PC-9 (cell line): Measurements from ENCODE around the gene HEMK1.

Experiments used
- EZH2 ChIP-seq: fragments of 200-600 bp; sonication (generic); IDR thresholded peaks from 2 replicates; pipeline ENCODE4 v1.8.0; 2017; ENCODE audit warnings: antibody characterized with exemption, low read depth
- TF ChIP-seq, protein P1 (sequence below): fragments of 200-600 bp; sonication (generic); conservative IDR thresholded peaks from 2 replicates; pipeline ENCODE4 v1.6.1; 2017; ENCODE audit warnings: mixed run types, antibody characterized with exemption, mild to moderate bottlenecking, moderate library complexity

- TF ChIP-seq, protein P1, sequence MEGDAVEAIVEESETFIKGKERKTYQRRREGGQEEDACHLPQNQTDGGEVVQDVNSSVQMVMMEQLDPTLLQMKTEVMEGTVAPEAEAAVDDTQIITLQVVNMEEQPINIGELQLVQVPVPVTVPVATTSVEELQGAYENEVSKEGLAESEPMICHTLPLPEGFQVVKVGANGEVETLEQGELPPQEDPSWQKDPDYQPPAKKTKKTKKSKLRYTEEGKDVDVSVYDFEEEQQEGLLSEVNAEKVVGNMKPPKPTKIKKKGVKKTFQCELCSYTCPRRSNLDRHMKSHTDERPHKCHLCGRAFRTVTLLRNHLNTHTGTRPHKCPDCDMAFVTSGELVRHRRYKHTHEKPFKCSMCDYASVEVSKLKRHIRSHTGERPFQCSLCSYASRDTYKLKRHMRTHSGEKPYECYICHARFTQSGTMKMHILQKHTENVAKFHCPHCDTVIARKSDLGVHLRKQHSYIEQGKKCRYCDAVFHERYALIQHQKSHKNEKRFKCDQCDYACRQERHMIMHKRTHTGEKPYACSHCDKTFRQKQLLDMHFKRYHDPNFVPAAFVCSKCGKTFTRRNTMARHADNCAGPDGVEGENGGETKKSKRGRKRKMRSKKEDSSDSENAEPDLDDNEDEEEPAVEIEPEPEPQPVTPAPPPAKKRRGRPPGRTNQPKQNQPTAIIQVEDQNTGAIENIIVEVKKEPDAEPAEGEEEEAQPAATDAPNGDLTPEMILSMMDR = no peak
- TF ChIP-seq EZH2 = no peak
These were observed 18.8 kb downstream of the HEMK1 start for GRCh38 chr3:50587806-50588758.
